GM10266 (cell line): ENCODE measurements around the gene PIH1D1.
A peak's percentile ranks its signal among the peaks of the same experiment; 100 is the strongest.

ENCODE experiments used
- DNase-seq: peaks from one replicate; pipeline ENCODE4 v3.0.0; 2012; ENCODE audit errors: extremely low spot score
- TF ChIP-seq, protein P1 (sequence below): IDR thresholded peaks from 2 replicates; pipeline ENCODE4 v1.5.1; 2012; ENCODE audit warnings: mild to moderate bottlenecking, low read depth; ENCODE audit not compliant: control insufficient read depth, insufficient read depth; ENCODE audit errors: missing control alignments

PIH1D1 gene

DNA sequence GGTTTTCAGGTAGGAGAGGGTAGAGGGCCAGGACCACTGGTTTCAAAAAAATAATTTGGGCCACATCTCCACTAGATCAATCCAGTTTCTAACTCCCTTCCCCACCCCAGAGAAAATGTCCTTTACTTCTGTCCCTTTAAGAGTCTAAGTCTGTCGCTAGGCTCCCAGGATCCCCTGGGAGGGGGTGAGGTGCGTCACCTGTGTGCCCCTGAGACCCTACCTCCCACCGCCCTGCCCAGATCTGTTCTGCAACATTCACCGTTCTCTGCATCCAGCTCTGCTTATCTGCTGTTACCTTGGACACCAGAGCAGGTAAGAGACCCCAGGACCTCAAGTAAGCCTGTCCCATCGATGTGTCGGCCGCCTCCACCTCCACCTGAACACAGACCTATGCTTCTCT, 26.4 kb downstream of the PIH1D1 start, which contains the start of gene GFY:
Gene GFY (plus strand): TSS at position 211 of the 400 bp plus-strand sequence. CDS start 1,043 bp downstream, outside the sequence.
- no peak for DNase-seq
- TF ChIP-seq, protein P1, sequence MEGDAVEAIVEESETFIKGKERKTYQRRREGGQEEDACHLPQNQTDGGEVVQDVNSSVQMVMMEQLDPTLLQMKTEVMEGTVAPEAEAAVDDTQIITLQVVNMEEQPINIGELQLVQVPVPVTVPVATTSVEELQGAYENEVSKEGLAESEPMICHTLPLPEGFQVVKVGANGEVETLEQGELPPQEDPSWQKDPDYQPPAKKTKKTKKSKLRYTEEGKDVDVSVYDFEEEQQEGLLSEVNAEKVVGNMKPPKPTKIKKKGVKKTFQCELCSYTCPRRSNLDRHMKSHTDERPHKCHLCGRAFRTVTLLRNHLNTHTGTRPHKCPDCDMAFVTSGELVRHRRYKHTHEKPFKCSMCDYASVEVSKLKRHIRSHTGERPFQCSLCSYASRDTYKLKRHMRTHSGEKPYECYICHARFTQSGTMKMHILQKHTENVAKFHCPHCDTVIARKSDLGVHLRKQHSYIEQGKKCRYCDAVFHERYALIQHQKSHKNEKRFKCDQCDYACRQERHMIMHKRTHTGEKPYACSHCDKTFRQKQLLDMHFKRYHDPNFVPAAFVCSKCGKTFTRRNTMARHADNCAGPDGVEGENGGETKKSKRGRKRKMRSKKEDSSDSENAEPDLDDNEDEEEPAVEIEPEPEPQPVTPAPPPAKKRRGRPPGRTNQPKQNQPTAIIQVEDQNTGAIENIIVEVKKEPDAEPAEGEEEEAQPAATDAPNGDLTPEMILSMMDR = no peak

DNA sequence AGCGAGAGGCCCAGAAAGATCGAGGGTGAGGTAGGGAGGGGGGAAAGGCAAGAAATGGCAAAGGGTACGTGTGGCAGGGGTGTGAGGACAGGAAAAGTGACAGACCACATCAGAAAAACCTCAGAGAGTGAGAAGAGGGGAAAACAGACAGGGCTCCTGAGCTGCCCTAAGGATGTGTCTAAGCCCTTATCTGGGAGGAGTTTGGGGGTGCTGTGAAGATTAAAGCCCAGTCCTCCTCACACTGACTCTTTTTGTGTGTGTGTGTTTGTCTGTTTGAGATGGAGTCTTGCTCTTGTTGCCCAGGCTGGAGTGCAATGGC, 27.7 kb downstream of the PIH1D1 start:
- TF ChIP-seq, protein P1 = no peak
- no peak for DNase-seq

DNA sequence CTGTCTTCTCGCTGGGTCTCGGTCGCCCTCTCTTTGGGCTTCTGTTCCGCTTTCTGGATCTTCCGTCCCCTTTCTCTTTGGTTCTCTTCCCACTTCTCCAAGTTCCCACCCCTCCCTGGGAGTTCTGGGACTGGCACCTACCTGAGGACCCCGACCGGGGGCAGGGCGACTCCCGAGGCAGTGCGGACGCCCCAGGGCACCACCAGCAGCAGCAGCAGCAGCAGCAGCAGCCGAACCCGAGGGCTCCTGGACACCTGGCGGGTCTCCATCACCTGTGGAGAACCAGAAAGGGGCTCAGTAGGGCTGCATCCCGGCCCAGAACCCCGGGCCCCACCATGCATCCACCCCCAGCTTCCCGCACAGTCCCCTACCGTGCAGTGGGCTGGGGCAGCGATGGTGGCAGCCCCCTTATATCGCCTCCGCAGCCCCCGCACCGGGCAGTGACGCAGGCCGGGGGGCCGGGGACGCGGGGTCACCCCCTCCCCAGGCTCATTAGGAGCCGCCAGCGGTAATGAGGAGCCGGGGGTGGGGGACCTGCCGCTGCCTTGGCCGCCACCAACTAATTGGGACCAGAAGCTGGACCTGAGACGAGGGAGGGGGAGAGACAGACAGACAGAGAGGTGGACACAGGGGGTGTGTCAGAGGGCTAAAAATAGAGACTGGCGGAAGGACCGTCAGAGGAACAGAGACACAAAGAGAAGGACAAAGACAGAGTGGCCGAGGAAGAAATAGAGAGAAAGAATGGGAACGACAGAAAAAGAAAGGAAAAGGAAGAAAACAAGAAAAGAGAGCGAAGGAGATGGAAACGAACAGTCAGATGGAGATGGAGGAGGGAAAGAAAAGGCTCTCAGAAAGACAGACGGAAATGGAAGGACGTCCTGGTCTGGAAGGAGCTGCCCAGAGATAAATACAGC, 28.3 kb downstream of the PIH1D1 start, which contains the start of gene PTH2:
Gene PTH2 (minus strand): TSS at position 371 of the 914 bp plus-strand sequence. CDS start 102 bp downstream, at position 269.
- DNase-seq = no peak
- TF ChIP-seq, protein P1 = no peak

DNA sequence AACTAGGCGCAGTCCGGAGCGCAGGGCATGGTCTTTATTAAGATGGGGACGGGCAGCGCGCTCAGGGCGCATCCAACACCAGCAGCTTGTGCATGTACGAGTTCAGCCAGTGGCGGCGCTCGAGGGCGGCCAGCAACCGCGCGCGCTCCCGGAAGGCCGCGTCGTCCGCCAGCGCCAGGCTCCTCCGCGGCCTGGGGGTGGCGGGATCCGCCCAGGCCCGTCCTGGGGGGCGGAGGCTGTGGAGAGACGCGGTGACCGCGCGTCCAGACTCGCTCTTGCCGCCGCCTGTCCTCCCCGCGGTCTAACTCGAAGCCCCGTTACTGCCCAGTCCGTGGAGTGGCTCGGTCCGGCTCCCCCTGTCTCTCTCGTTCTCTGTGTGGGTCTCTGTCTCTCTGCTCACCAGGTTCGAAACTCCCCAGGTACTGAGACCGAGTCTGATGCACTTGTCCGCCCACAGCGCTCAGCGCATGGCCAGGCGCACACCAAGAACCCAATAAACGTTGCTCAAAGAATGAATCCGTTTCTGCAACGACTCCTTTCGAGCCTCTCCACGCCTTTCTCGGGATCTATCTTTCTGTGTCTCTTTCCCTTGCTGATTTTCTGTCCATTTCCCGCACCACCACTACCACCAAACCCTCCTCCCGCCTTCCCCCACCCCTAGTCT, 29.1 kb downstream of the PIH1D1 start:
- TF ChIP-seq, protein P1 = peak; percentile 39
- DNase-seq = peak; percentile 45

DNA sequence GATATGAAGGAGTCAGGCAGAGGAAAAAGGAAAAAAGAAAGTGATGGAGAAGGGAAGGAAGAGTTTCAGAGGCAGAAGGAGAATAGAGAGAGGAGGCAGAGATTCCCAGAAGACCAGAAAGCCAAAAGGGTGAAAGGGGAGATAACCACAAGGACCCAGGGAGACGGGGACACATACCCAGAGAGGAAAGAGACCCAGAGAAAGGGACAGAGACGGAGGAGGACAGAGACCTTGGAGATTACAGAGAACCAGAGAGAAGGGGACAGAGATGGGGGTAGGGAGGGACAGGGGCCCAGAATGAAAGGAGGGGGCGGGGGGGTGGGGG, 29.8 kb downstream of the PIH1D1 start:
- TF ChIP-seq, protein P1 = no peak
- DNase-seq = peak; percentile 44

DNA sequence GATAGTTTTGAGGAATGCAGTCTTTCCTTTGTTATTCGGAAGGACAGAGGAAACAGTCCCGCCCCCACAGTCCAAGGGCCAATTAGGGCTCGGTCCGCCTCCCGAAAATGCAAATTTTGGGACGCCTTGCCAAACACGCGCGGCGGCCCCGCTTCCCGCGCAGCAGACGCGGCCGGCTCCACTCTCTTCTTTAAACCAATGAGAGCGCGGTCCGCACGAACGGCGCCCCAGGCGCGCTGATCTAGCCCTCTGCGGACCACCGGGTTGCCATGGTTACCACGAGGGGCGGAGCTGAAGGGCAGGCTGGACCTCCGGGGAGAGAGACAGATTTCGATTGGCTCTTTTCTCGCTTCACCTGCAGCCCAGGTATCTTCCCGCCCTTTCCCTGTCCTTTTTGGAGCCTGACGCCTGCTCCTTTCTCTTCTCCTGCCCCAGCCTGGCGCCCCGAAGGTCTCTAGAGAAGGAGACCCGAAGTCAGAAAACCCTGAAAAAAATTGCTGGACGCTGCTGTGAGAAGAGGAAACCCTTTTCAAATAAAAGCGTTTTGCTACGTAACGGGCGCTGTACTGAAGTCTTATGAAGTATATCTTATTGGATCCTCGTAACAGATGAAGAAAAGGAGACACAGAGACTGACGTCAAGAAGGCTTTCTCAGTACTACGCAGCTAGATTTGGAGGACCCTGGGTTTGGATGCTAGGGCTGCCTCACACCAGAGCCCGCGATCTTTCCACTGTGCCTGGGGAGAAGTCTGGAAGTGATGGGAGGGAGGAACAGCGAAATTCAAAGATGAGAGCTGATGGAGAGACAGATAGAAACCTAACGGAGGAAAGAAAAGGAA, 30.4 kb downstream of the PIH1D1 start:
- TF ChIP-seq, protein P1 = no peak
- DNase-seq = peak; percentile 21
